GM12891 (cell line): ENCODE measurements around the gene TMCO1.

Experiments
- PAX5 ChIP-seq: IDR thresholded peaks from 2 replicates; pipeline ENCODE4 v1.6.1; 2011; ENCODE audit warnings: low read length, moderate library complexity, mild to moderate bottlenecking; ENCODE audit not compliant: insufficient read depth, severe bottlenecking
- POLR2A ChIP-seq: IDR thresholded peaks from 2 replicates; pipeline ENCODE4 v1.6.1; 2011; ENCODE audit warnings: low read depth, low read length, control low read depth
- POLR2AphosphoS5 ChIP-seq: IDR thresholded peaks from 2 replicates; pipeline ENCODE4 v1.6.1; 2011; ENCODE audit warnings: low read depth, low read length, control low read depth
- POU2F2 ChIP-seq: IDR thresholded peaks from 2 replicates; pipeline ENCODE4 v1.6.1; 2011; ENCODE audit warnings: low read depth, mild to moderate bottlenecking, control low read depth, low read length, moderate library complexity
- SPI1 ChIP-seq: IDR thresholded peaks from 2 replicates; pipeline ENCODE4 v1.6.1; 2011; ENCODE audit warnings: low read depth, low read length, control low read depth
- TAF1 ChIP-seq: IDR thresholded peaks from 2 replicates; pipeline ENCODE4 v1.6.1; 2011; ENCODE audit warnings: low read depth, low read length, control low read depth

DNA sequence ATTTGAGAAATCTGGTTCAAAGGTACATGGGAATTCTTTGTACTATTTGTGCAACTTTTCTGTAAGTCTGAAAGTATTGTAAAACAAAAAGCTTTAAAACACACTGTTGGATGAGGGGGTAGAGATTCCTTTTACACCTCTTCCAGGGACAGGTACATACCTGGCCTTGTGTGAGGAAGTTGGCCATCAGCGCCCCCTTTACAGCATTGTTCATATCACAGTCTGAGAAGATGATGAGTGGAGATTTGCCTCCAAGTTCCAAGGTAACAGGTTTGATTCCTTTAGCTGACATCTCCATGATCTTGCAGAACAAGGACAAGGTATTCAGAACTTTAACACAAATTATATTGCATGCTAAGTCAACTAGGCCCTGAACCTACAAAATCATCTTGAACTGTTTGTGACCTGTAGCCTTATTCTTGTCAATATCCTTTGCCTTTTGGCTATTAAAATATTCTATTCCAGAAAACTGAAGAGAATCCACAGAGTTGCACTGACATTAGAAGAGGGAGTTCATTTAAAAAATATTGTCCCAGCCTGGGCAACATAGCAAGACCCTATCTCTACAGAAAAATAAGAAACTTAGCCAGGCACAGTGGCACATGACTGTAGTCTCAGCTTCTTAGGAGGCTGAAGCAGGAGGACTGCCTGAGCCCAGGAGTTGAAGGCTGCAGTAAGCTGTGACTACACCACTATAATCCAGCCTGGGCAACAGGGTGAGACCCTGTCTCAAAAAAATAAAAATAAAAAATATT lies 89.2 kb downstream of the TMCO1 start:
- TF ChIP-seq POLR2A (no peak), POLR2AphosphoS5 (no peak), TAF1 (no peak), PAX5 (no peak), SPI1 (no peak), POU2F2 (no peak)
